ENCODE measurements around the gene INSYN2A. TPM values are rescaled to one million over a fixed set of nuclear protein-coding genes. Genes with fewer than 3 reads are reported as not detected.

Gene INSYN2A
- total RNA-seq, 4 donors from 2014 or later, result 0.18 to 0.48 TPM; not detected in 2

DNA sequence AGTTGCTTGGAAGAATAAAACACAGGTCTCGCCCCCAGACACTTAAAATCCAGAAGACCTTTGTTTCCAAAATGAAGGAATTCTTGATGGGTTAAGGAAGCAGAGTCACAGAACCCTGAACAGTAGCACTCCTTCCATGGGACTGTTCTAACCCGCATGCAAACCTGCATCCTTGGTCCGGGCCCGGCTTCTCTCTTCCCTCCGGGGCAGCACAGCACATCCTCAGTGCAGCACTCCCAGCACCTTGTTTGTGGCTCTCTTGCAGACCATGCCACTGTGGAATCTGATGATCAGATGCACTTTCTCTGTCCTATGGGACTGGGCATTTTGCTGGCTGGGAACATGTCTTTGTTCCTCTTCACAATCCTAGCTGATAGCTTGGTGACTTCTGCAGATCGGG lies 33.5 kb downstream of the INSYN2A start:
- Histone ChIP-seq H3K36me3 (no peaks in the 10 kb centered on the region), H3K27me3 (no peaks in the 10 kb centered on the region), H3K9me3 (no peaks in the 10 kb centered on the region), H3K4me1 (no peaks in the 10 kb centered on the region), H3K27ac (no peak overlapping the region), H3K4me3 (no peak overlapping the region)
- TF ChIP-seq POLR2A (IDR thresholded peaks at IDR 0.05), result no peak
- TF ChIP-seq, protein P1, sequence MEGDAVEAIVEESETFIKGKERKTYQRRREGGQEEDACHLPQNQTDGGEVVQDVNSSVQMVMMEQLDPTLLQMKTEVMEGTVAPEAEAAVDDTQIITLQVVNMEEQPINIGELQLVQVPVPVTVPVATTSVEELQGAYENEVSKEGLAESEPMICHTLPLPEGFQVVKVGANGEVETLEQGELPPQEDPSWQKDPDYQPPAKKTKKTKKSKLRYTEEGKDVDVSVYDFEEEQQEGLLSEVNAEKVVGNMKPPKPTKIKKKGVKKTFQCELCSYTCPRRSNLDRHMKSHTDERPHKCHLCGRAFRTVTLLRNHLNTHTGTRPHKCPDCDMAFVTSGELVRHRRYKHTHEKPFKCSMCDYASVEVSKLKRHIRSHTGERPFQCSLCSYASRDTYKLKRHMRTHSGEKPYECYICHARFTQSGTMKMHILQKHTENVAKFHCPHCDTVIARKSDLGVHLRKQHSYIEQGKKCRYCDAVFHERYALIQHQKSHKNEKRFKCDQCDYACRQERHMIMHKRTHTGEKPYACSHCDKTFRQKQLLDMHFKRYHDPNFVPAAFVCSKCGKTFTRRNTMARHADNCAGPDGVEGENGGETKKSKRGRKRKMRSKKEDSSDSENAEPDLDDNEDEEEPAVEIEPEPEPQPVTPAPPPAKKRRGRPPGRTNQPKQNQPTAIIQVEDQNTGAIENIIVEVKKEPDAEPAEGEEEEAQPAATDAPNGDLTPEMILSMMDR (IDR thresholded peaks at IDR 0.05), result no peak
- DNase-seq, result no peak
- intact Hi-C loops (cut with DNase I; ENCODE audit: low total_unique reads), result no loop called here

DNA sequence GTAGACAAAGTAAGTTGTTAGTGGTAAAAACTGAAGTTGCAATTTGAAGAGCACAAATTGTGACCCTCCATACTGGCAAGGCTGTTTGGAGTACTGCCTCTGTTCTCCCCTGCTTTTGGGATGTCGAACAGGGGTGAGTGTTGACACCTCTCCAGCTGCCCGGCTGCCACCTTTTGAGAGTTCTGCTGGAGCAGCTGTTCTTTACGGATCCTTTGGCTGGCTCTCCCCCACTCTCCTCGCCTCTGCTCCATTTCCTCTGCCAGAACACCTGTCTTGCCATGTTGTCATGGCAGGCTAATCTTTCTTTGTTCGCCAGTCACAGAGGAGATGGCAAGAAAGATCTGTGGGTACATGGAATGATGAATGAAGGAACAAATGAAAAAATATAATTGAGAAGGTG lies 34.9 kb downstream of the INSYN2A start:
- no peak overlapping the region for H3K27ac ChIP-seq
- no peak for TF ChIP-seq POLR2A (IDR thresholded peaks at IDR 0.05)
- TF ChIP-seq, protein P1 (IDR thresholded peaks at IDR 0.05), result no peak
- H3K27me3 ChIP-seq, result no peaks in the 10 kb centered on the region
- no peak for DNase-seq
- H3K36me3 ChIP-seq, result no peaks in the 10 kb centered on the region
- peaks cover 0 to 6% of the 10 kb centered on the region in 2 donors for H3K4me1 ChIP-seq
- H3K4me3 ChIP-seq, result no peak overlapping the region
- intact Hi-C loops (cut with DNase I; ENCODE audit: low total_unique reads), result no loop called here
- no peaks in the 10 kb centered on the region for H3K9me3 ChIP-seq

DNA sequence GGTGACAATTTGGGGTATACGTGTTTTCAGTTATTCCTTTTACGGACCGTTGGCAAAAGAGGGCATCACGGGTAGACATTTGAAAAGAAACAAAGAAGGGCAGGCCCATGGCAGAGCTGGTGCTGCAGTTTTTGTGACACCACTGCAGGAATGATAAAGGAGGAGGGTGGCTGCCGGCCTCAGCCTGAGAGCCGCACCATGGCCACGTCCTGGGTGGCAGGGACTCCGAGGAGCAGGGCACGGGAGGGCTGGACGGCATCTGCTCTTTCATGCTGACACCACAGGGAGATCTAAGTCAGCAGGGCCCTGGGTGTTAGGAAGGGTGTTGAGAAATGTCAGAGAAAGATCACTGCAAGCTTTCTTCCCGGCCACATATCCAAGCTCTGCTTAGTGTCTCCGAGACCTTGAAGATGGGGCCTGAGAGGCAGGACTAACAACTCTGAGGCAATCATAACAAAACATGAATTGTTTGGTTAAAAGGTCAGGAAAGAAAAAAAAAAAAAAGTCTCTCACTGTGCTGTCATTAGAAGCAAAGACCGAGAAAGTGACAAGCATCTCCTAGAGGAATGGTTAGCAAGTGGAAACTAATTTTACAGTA lies 36.6 kb downstream of the INSYN2A start:
- H3K9me3 ChIP-seq, result no peaks in the 10 kb centered on the region
- intact Hi-C loops (cut with DNase I; ENCODE audit: low total_unique reads), result no loop called here
- H3K27ac ChIP-seq, result no peak overlapping the region
- no peak overlapping the region for H3K4me3 ChIP-seq
- TF ChIP-seq POLR2A (IDR thresholded peaks at IDR 0.05), result no peak
- TF ChIP-seq, protein P1 (IDR thresholded peaks at IDR 0.05), result no peak
- no peaks in the 10 kb centered on the region for H3K36me3 ChIP-seq
- no peak for DNase-seq
- H3K4me1 ChIP-seq, result peaks cover 0 to 6% of the 10 kb centered on the region in 2 donors
- no peaks in the 10 kb centered on the region for H3K27me3 ChIP-seq

DNA sequence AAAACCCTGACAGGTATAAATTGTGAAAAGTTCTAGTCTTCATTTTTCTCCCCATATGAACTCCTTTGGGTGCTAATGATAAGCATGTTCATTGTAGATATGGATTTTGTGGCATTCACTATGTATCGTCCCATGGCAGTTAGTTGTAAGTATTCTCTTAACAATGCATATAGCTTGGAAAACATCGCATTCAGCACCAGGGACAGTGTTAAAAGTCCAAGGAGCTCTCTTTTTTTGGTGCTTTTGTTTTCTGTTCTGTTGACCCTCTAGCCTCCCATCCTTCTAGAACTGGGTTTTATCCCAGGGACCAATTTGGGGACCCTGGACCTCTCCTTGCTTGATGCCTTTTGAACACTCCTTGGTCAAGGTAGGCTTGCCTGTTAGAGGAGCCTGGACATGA lies 37.7 kb downstream of the INSYN2A start:
- H3K27ac ChIP-seq, result no peak overlapping the region
- intact Hi-C loops (cut with DNase I; ENCODE audit: low total_unique reads), result no loop called here
- H3K4me1 ChIP-seq, result peaks cover 0 to 6% of the 10 kb centered on the region in 2 donors
- TF ChIP-seq, protein P1 (IDR thresholded peaks at IDR 0.05), result no peak
- no peak for TF ChIP-seq POLR2A (IDR thresholded peaks at IDR 0.05)
- DNase-seq, result no peak
- H3K36me3 ChIP-seq, result no peaks in the 10 kb centered on the region
- no peaks in the 10 kb centered on the region for H3K27me3 ChIP-seq
- H3K9me3 ChIP-seq, result no peaks in the 10 kb centered on the region
- H3K4me3 ChIP-seq, result no peak overlapping the region

DNA sequence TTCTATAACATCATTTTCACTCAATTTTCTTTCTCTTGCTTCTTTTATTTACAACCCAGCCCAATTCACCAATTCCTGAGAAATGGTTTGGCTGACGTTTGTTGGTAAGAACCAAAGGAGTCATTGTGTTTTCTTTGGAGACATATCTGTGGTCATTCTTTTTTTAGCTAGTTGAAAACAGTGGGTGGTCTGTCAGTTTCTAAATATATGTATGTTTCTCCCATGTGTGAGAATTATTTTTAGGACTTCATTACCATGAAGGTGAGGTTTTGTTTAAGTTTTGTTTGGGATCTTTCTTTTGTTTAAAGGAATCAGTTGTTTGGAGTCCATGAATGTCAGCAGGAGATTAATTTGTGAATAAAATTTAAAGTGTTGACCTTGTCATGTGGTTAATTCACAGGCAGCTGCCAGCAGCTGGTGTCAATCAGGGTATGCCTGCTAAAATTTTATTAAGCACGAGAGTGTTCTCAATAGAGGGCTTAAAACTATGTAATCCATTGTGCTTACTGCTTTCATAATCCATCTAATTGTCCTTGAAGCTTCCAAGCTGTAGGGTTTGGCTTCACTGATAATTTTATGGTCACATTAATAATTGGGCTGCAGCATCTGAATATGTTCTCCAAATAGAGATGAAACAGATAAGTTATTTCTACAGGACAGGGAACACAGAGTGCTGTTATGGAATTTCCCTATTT lies 38.7 kb downstream of the INSYN2A start:
- Histone ChIP-seq H3K36me3 (no peaks in the 10 kb centered on the region), H3K4me3 (no peak overlapping the region), H3K27ac (no peak overlapping the region), H3K9me3 (no peaks in the 10 kb centered on the region), H3K4me1 (peaks cover 0 to 6% of the 10 kb centered on the region in 2 donors), H3K27me3 (no peaks in the 10 kb centered on the region)
- TF ChIP-seq POLR2A (IDR thresholded peaks at IDR 0.05), result no peak
- TF ChIP-seq, protein P1 (IDR thresholded peaks at IDR 0.05), result no peak
- intact Hi-C loops (cut with DNase I; ENCODE audit: low total_unique reads), result no loop called here
- DNase-seq, result no peak
